GM12864 (cell line): ENCODE results near the gene TMTC1.

Experiments
- DNase-seq: peaks from one replicate; pipeline ENCODE4 v3.0.0-alpha.2; 2011; ENCODE audit warnings: low read depth
- H3K4me3 ChIP-seq: 2 replicates; pipeline ENCODE4 v1.5.1; 2011; ENCODE audit warnings: mild to moderate bottlenecking, low read depth, low read length, control low read depth
- CTCF ChIP-seq: IDR thresholded peaks from 2 replicates; pipeline ENCODE4 v1.5.1; 2011; ENCODE audit warnings: low read depth, mild to moderate bottlenecking, moderate library complexity, low read length, control low read depth, inconsistent platforms; ENCODE audit errors: missing control alignments

TMTC1 gene

GRCh38 chr12:29460082-29460481 is 323.7 kb downstream of the TMTC1 start:
- DNase-seq, result no peak
- H3K4me3 ChIP-seq, result no peak overlapping the region
- no peak for TF ChIP-seq CTCF

GRCh38 chr12:29455087-29455486 is 328.7 kb downstream of the TMTC1 start:
- TF ChIP-seq CTCF, result no peak
- DNase-seq, result no peak
- no peak overlapping the region for H3K4me3 ChIP-seq

DNA sequence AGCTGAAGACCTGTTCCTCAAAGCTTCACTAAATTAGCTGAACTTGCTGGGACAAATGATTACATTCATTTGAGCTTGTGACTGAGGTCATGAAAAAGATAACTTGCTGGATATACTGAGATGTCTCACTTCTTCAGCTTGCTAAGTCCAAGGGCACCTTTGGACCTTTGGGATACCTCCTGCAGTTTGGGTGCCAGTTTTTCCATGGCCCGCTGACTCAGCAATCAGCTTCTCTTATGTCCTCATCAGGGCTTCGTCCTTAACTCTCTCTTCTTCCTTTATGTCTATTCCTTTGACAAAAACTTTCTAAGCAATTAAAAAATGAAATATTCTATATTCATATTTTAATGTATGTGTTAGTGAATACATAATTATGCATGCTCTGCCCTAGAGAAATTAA is 331.9 kb downstream of the TMTC1 start:
- no peak for DNase-seq
- no peak for TF ChIP-seq CTCF
- no peak overlapping the region for H3K4me3 ChIP-seq
